Stimulated activated CD4-positive, alpha-beta T cell treated with anti-CD3 and anti-CD28 coated beads, Interleukin-2, amount 100 ng/mL, for 4 hours (primary cell): ENCODE measurements around the gene PCDHB4.
"Not testable (repeated sequence)": the region's sequence is repeated elsewhere in the genome, so short reads cannot be mapped to it uniquely, and the experiment has no call there.

Experiments used
- DNase-seq: peaks from one replicate; pipeline ENCODE4 v3.0.0-alpha.2; 2020; ENCODE audit warnings: low read depth

Gene PCDHB4

DNA sequence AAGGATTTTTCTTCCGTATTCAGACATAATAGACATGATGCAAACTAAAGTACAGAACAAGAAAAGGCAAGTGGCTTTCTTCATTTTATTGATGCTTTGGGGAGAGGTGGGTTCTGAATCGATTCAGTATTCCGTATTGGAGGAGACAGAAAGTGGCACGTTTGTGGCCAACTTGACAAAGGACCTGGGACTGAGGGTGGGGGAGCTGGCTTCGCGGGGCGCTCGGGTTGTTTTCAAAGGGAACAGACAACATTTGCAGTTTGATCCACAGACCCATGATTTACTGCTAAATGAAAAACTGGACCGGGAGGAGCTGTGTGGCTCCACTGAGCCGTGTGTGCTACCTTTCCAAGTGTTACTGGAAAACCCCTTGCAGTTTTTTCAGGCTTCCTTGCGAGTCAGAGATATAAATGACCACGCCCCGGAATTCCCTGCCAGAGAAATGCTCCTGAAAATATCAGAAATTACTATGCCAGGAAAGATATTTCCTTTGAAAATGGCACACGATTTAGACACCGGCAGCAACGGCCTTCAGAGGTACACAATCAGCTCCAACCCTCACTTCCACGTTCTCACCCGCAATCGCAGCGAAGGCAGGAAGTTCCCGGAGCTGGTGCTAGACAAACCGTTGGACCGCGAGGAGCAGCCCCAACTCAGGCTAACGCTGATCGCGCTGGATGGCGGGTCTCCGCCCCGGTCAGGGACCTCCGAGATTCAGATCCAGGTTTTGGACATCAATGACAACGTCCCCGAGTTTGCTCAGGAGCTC lies 28.8 kb downstream of the PCDHB4 start:
- DNase-seq: no peak

DNA sequence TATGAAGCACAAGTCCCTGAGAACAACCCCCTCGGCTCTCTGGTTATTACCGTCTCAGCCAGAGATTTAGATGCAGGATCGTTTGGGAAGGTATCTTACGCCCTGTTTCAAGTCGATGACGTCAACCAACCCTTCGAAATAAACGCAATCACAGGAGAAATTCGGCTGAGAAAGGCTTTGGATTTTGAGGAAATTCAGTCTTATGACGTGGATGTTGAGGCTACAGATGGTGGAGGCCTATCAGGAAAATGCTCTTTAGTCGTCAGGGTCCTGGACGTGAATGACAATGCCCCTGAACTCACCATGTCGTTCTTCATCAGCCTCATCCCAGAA lies 29.3 kb downstream of the PCDHB4 start:
- no peak for DNase-seq

DNA sequence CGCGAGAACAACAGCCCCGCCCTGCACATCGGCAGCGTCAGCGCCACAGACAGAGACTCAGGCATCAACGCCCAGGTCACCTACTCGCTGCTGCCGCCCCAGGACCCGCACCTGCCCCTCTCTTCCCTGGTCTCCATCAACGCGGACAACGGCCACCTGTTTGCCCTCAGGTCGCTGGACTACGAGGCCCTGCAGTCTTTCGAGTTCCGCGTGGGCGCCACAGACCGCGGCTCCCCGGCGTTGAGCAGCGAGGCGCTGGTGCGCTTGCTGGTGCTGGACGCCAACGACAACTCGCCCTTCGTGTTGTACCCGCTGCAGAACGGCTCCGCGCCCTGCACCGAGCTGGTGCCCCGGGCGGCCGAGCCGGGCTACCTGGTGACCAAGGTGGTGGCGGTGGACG lies 30.0 kb downstream of the PCDHB4 start:
- not testable (repeated sequence) for DNase-seq

DNA sequence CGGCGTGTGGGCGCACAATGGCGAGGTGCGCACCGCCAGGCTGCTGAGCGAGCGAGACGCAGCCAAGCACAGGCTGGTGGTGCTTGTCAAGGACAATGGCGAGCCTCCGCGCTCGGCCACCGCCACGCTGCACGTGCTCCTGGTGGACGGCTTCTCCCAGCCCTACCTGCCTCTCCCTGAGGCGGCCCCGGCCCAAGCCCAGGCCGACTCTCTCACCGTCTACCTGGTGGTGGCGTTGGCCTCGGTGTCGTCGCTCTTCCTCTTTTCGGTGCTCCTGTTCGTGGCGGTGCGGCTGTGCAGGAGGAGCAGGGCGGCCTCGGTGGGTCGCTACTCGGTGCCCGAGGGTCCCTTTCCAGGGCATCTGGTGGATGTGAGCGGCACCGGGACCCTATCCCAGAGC lies 30.5 kb downstream of the PCDHB4 start:
- not testable (repeated sequence) for DNase-seq

DNA sequence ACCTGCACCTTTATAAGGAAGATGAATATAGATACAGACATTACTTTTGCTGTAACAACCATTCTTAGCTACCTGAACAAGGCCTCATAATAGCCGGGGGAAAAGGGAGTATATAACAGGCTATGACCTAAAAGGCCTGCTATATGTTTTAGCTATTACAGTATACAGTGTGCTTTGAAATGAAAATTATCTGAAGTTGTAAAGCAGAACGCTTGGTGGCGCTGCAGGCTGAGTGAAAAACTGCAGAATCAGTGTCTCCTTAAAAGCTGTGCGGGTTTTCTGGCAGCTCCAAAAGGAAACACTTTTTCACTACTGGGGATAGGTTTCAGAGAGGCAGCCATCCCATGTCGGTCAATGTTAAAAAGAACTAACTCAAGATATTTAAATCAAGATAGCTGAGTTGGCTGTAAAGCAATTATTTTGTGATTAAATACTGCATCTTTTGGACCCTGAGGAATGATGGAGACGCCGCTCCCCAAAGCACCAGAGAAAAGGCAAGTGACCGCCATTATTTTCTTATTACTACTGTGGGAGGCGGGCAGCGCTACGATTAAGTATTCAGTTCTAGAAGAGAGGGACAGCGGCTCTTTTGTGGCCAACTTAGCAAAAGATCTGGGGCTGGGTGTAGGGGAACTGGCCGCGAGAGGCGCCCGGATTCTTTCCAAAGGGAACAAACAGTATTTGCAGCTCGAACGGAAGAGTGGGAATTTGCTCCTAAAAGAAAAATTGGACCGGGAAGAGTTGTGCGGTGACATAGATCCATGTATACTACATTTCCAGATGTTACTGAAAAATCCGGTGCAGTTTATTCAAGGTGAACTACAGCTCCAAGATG lies 34.1 kb downstream of the PCDHB4 start:
- DNase-seq: no peak

DNA sequence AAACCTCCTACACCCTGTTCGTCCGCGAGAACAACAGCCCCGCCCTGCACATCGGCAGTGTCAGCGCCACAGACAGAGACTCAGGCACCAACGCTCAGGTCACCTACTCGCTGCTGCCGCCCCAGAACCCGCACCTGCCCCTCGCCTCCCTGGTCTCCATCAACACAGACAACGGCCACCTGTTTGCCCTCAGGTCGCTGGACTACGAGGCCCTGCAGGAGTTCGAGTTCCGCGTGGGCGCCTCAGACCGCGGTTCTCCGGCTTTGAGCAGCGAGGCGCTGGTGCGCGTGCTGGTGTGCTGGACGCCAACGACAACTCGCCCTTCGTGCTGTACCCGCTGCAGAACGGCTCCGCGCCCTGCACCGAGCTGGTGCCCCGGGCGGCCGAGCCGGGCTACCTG lies 35.7 kb downstream of the PCDHB4 start:
- DNase-seq: not testable (repeated sequence)

DNA sequence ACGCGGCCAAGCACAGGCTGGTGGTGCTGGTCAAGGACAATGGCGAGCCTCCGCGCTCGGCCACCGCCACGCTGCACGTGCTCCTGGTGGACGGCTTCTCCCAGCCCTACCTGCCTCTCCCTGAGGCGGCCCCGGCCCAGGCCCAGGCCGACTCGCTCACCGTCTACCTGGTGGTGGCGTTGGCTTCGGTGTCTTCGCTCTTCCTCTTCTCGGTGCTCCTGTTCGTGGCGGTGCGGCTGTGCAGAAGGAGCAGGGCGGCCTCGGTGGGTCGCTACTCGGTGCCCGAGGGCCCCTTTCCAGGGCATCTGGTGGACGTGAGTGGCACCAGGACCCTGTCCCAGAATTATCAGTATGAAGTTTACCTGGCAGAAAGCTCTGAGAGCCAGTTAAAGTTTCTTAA lies 36.3 kb downstream of the PCDHB4 start:
- DNase-seq: not testable (repeated sequence)

DNA sequence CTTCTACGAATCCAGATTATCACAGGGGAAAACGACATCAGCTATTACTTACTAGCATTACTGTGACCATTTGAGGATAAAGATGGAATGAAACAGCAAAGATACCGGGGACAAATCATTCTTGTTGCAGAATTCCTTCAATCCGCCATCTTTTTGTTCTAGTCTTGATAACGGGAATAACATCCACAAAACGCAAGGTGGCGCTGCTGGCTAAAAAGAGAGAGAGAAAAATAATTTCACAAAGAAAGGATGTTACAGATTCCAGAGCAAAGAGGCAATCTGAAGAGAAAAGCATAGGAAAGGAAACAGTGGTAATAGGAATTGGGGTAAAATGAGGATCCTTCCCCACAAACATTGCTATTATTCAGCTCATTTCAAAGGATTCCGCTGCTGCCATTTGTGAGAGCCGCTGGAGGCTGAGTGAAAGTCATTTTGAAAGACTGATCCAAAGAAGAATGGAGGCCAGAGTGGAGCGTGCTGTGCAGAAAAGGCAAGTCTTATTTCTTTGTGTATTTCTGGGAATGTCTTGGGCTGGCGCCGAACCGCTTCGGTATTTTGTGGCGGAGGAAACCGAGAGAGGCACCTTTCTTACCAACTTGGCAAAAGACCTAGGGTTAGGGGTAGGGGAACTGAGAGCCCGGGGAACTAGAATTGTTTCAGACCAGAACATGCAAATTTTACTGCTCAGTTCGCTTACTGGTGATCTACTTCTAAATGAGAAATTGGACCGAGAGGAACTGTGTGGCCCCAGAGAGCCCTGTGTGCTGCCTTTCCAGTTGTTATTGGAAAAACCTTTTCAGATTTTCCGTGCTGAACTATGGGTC lies 51.0 kb downstream of the PCDHB4 start, which contains the start of gene PCDHB7:
Gene PCDHB7 (plus strand): TSS at position 264 of the 824 bp plus-strand sequence. CDS start 192 bp downstream, at position 456.
- no peak for DNase-seq

DNA sequence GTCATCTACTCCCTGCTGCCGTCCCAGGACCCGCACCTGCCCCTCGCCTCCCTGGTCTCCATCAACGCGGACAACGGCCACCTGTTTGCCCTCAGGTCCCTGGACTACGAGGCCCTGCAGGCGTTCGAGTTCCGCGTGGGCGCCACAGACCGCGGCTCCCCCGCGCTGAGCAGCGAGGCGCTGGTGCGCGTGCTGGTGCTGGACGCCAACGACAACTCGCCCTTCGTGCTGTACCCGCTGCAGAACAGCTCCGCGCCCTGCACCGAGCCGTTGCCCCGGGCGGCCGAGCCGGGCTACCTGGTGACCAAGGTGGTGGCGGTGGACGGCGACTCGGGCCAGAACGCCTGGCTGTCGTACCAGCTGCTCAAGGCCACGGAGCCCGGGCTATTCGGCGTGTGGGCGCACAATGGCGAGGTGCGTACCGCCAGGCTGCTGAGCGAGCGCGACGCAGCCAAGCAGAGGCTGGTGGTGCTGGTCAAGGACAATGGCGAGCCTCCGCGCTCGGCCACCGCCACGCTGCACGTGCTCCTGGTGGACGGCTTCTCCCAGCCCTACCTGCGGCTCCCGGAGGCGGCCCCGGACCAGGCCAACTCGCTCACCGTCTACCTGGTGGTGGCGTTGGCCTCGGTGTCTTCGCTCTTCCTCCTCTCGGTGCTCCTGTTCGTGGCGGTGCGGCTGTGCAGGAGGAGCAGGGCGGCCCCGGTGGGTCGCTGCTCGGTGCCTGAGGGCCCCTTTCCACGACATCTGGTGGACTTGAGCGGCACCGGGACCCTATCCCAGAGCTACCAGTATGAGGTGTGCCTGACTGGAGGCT lies 52.9 kb downstream of the PCDHB4 start:
- not testable (repeated sequence) for DNase-seq
